SK-N-MC (cell line): ENCODE results near the gene SBF2.

Source experiments
- EZH2 ChIP-seq: fragments of 200-600 bp; sonication (generic); IDR thresholded peaks from one replicate; pipeline ENCODE4 v1.6.1; 2017; ENCODE audit warnings: antibody characterized with exemption
- POLR2AphosphoS5 ChIP-seq: IDR thresholded peaks from 2 replicates; pipeline ENCODE4 v1.6.1; 2012; ENCODE audit warnings: mild to moderate bottlenecking, low read depth, low read length, borderline replicate concordance

DNA sequence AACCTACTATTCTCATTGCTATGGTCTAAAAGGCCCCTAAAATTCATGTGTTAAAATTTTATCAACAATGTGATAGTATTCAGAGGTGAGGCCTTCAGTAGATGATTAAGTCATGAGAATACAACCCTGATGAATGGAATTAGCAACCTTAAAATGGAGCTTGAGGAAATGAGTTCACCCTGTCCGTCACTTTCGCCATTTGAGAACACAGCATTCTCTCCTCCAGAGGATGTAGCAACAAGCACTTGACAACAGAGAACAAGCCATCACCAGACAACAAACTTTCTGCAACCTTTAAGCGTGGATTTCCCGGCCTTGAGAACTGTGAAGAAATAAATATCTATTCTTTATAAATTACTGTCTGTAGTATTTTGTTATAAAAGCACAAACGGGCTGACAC, 197.0 kb downstream of the SBF2 start:
- TF ChIP-seq POLR2AphosphoS5, result no peak
- TF ChIP-seq EZH2, result no peak
